GM18870 (cell line): ENCODE measurements around the gene CFAP410.

Experiments
- ATAC-seq: cut with Tn5 transposase; IDR thresholded peaks from one replicate; pipeline ENCODE4 v1.9.1; 2021; ENCODE audit warnings: moderate library complexity; ENCODE audit not compliant: unreplicated experiment

Gene CFAP410

DNA sequence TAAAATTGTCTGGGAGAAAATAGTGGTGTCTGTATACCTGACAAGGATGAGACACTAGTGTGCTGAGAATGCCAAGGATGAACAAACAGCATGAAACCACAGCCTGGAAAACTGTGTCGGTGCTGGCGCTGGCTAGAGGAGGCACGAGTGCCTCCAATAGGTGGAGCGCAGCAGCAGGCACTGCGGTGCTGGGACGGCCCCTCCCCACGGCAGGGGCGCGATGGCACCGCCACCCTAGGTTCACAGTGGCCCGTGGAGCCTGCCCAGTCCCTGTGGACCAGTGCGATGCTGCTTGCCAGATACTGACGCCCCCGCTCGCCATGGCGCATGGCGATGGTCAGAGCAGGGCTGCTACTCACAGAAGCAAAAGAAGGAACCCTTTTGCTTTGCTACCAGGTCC, 6.8 kb downstream of the CFAP410 start:
- no peak for ATAC-seq

DNA sequence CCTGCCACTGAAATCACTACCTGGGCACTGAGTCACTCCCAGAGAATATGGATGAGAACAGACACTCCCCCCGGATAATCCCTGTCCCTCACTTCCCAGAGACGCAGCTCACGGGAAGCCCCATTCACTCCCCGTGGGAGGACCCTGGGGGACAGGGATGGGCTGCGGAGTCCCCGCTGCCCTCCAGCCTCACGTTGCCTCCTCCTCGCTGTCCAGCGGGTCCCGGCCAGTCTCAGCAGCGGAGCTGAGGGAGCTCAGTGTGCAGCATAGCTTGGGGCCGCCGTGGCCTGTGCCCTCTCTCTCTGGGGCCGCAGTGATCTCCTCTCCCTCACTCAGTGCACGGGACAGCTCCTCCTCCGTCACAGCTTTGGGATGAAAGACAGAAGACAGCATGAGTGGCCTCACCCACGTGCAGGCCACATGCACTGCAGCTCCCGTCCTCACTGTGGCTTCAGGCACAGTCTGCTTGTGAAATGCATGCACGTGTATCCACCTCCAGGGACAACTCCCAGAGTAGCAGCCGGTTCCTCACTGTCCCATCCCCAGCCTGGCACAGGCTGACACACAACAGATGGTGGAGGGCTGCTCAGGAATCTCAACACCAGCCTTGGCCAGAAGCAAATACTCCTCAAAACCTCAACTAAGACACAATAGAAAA, 7.4 kb downstream of the CFAP410 start:
- no peak for ATAC-seq

DNA sequence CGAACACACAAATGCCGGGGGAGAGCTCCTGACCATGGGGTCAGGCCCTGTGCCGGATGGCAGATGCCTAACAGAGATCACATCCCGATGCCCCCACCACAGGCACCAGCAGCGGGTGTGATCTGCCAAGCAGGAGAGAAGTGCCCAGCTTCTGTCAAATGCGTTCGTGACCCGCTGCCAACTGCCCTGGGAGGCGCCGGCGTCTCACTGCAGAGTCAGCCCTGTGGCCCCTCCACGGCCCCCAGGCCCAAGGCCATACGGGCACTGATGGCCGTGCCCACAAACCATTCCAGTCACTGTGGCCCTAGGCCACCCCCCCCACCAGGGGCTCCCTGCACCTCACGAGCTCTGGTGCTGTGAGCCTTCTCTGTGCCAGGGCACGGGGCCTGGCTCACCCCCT, 8.0 kb downstream of the CFAP410 start:
- no peak for ATAC-seq

DNA sequence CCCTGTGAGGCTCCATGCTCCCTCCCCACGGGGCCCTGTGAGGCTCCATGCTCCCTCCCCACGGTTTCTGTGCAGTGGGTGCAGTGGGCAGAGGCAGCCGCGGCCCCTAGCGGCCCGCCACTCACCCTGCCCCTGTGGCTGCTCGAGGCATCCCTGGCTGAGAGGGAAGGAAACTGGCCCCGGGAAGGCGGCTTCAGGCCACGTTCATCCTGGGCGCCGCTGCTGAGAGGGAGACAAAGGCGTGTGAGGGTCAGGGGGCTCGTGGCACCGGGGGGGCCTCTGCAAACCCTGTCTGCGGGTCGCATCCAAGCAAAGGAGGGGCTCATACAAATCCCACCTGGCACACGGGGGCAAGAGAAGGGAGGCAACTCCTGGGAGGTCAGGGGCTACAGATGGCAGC, 8.5 kb downstream of the CFAP410 start:
- no peak for ATAC-seq

DNA sequence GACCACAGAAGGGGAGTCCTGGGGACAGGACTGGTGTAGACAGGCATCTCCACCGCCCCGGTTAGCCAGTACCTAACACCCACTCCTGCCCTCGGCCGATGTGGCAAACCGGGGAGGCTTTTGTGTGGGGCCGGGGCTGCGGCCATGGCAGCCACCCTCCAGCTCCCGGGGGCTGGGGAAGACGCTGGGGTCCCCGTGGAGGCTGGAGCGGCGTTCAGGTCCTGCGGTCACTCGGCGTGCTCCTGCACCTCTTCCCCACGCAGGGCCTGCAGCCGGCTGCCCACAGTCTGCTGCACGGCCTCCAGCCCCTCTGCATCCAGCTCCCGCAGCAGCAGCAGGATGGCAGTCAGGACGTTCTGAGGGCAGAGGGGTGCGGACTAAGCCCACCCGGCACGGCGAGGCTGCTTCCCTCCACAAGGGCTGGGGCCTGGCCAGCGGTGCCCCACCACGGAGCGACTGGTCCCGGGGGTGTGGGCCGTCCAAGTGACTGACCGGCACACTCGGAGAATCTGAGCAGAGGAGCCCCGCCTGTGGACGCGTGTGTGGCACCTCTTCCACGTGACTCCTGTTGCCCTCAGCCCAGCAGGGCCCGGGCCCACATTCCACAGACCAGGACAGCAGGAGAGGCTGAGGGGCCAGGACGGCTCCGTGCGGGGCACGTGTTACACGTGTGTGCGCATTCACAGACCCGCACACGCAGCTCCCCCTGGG, 9.1 kb downstream of the CFAP410 start:
- no peak for ATAC-seq

DNA sequence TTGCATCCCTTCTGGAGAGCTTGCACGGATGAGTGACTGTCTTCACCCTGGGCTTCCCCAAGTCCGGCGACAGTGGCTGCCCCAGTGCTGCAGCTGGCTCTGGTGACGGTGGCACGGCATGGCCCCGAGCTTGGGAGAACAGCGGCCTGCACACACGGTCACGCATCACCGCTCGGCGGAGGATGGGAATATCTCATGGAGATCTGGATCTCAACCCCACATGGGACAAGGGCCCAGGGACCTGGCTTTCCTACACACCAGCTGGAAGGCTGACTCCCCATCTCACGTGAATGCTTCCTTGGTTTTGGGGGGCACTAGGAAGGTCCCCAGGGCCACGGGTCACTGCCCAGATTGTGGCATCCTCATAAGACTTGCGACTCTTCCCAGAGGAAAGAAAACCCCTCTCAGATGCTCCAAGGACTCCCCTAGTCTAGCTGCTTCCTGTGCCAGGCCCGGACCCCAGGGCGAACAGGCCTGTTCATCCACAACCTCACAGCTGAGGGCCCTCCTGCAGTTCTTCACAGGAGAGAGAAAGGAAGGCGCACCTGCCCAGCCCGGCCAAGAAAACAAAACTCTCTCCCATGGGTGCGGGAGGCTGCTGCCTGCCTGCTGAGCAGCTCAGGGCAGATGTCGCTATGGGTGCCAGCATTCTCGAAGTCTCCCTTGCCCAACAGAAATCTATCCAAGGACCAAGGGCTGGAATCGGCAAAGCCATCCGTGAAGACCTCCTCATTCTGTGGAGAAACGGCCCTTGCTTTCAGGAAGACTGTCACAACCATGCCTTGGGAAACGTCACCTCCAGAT, 9.9 kb downstream of the CFAP410 start:
- no peak for ATAC-seq

DNA sequence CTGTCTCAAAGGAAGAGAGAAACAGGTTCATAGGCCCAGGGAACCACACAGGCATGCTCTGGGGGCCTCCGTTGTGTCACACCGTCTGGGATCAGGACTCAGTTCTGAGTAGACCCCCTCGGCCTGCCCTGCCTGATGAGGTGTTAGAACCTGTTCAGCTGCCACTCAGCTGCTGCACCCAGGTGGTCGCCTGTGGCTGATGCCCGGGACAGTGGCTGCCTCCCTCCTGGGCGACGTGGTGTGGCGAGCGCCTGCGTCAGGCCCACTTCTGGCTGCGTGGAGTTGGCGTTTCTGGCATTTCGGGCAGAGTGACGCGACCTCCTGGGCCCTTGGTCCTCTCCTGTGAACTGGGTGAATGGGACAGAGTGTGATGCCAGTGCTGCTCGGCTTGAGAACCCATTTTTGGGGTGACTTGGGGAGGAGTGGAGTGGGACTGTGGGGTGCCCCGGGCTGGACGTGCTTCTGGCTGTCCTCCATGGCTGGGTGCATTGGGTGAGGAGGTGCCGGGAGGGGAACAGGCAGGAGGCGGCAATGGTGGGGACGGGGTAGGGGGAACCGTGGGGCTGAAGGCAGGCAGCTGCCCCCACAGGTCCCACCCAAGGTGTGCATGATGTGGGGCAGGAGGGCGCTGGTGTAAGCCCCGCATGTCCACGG, 10.8 kb downstream of the CFAP410 start:
- no peak for ATAC-seq

DNA sequence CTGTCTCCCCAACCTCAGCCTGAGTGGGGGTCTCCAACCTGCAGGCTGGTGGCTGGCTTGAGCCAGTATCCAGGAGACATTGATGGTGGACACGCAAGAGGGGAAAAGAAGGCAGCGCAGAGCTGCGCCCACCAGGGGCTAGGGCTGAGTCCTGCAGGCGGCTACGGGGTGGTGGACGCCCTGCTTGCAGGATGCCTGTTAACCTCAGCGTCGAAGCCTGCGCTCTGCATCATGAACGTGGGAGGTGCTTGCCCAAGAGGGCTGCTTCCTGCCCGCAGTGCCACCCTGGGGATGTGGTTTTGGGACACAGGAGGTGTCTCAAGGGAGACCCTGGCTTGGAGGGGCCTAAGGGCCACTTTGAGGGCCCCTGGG, 11.6 kb downstream of the CFAP410 start:
- no peak for ATAC-seq

DNA sequence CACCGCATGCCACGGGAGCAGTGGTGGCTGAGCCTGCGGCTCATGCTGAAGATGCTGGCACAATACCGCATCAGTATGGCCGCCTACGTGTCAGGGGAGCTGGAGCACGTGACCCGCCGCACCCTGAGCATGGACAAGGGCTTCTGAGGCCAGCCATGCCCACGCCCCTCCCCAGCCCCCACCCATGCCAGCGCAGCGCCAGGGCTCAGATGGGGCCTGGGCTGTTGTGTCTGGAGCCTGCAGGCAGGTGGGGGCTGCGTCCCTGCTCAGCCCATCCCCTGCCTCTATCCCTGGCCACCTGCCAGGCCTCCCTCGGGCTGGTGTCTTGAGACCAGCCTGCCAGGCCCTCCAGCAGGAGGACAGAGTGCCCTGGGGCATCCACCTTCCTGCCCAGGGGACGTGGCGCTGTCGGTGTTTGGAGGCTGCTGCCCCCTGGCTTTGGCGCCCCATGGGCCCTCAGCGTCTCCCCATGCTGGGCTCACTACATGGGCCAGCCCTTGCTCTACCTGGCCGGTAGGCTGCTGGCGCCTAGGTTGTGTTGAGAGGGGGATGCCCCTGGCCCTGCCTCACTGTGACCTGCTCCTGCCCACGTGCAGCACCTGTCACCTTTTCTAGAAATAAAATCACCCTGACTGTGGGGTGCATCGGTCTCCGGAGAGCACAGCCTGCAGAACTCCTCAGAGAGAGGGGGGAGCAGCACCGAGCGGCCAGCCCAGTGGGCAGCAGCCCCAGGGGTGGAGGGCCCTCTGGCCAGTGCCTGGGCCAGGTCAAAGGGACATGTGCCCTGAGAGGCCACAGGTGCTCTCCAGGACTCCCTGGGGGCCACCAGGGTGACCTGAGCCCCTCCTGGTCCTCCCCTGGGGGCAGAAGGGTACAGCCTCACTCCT, 12.2 kb downstream of the CFAP410 start:
- ATAC-seq, result no peak

DNA sequence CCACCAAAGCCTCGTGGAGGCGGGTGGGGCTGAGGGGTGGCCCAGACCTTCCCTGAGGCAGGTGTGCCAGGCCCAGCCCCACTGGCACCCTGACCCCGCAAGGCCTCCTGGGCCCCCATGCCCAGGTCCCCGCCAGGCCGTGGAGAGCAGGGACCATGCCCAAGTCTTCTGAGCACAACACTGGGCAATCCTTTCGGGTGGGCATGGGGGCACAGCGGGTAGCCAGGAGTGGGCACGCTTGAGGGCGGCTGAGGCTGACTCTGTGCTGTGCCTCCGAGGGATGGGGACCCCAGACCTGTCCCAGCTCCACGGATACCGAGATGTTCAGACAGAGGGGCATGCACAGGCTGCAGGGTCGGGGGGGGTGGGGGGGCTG, 12.9 kb downstream of the CFAP410 start:
- ATAC-seq, result no peak

DNA sequence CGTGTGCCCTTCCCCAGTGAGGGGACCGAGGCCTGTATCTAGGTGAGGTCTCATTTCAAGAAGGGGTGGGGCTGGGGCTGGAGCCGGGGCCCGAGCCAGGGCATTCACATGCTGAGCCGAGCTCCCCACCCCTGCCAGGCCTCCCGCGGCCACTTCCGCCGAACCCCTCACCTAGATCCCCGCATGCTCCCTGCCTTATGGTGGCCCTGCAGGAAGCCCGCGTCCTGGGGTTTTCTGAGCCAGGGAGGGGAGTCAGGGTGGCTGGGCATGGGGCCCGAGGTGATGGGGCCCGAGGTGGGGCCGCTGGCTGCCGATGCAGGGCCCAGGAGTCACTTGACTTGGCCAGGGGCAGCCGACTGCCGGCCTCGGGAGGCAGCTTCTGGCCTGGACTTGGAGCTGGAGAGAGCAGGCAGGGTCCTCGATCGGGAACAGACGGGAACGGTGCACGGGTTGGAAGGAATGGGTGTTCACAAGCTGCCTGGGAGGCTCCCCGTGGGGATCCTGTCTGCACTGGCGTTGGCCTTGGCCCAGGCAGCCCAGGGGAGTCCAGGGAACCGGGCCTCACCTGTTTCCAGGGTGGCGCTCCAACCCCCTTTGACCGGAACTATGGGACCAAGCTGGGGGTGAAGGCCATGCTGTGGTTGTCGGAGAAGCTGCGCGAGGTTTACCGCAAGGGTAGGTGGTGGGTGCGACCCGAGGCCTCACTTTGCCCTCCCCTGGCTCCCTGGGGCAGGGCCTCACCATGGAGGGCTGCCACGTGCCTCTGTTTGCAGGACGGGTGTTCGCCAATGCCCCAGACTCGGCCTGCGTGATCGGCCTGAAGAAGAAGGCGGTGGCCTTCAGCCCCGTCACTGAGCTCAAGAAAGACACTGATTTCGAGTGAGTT, 13.6 kb downstream of the CFAP410 start:
- no peak for ATAC-seq

DNA sequence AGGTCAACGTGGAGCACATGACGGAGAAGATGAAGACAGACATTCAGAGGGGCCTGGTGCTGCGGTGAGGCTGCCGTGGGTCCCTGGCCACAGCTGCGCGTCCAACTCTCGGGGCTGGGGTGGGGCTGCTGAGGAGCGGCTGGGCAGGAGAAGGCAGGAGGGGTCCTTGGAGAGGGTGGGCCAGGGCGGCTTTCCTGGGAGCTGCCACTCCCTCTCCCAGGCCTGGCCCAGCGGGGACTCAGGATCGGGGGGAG, 14.4 kb downstream of the CFAP410 start:
- ATAC-seq, result no peak

DNA sequence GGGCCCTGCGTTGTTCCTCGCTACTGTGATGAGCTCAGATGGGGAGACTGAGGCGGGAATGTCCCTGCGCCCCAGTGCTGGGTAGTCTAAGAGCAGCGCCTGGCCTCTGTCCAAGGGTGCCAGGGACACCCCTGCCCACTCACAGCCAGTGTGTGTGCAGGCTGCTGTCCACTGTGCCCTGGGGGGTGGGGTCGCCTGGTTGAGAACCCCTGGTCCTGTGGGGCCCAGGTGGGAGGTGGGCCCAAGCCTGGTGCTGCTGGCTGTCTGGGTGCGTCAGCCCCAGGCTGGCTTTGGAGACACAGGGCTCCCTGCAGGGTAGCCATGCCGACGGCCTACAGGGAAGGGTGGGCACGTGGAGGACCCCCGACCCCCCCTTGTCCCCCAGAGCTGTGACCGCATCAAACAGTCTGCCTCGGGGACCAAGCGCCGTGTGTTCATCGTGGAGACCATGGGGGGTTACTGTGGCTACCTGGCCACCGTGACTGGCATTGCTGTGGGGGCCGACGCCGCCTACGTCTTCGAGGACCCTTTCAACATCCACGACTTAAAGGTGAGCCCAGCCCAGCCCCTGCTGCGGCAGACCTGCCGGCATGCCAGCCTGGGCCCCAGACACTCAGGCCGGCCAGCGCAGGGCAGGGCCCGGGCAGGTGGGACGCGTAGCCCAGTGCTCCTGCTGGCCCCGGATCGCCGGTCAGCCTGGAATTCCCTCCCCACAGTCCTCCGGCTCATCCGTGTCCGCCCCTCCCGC, 14.9 kb downstream of the CFAP410 start:
- ATAC-seq, result no peak

DNA sequence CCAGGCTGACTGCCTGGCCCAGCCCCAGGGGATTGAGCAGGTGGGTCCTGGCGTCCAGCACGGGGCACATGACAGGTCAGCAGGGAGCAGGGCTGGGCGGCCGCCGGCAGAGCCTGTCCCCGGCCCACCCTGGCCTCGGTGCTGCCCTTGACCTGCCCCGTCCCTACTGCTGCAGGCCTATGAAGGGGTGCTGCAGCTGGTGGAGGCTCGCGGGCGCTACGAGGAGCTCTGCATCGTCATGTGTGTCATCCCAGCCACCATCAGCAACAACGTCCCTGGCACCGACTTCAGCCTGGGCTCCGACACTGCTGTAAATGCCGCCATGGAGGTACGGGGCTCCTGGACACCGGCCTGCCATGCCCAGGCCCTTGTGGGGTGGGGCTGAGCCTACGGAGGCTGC, 15.6 kb downstream of the CFAP410 start:
- no peak for ATAC-seq

DNA sequence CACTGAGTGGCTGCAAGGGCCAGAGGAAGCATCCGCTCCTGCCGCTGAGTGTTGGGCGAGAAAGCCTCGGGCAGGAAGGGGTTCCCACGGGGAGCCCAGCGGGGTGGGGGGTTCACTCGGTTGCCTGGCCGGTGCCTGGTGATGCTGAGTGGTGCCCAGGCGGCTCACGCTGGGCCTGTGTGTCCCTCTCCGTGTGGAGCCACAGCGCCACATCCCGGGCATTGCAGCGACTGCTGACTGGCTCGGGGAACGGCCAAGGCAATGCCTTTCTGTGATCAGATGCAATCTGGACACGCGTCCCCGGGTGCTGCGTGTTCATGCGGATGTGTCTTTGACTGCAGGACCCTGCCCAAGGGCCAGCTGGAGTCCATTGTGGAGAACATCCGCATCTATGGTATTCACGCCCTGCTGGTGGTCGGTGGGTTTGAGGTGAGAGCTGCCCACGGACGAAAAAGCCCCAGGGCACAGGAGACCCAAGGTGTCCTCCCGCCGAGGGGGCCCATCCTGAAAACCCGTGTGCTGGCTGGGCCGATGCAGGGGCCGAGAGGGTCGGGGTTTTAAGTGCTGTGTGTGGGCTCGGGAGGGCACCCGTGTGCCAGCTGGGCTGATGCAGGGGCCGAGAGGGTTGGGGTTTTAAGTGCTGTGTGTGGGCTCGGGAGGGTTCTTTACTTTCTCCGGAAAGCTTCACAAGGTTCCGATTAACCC, 16.4 kb downstream of the CFAP410 start:
- ATAC-seq, result no peak

DNA sequence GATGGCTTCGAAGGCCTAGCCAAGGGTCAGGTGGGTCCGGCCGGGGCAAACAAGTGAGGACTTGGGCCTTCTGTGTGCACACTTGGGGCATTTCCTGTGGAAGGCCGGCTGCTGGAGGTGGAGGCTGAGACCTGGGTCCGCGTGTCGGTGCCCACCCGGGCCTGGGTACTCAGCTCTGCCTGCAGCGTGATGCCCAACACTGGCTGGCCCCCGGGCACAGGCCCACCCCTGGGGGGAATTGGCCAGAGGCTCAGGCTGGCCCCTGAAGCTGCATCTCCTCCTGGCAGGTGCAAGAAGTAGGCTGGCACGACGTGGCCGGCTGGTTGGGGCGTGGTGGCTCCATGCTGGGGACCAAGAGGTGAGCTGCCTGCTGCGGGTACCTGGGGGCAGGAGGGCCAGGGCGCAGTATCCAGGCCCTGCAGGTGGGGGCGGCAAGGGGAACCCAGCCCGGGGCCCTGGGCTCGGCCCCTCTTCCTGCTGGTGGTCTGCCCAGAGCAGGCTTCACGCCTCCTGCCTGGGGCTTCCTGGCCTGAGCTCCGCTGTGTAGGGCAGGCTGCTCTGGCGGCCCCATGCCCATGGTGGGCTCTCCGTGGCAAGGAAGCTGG, 17.2 kb downstream of the CFAP410 start:
- no peak for ATAC-seq

DNA sequence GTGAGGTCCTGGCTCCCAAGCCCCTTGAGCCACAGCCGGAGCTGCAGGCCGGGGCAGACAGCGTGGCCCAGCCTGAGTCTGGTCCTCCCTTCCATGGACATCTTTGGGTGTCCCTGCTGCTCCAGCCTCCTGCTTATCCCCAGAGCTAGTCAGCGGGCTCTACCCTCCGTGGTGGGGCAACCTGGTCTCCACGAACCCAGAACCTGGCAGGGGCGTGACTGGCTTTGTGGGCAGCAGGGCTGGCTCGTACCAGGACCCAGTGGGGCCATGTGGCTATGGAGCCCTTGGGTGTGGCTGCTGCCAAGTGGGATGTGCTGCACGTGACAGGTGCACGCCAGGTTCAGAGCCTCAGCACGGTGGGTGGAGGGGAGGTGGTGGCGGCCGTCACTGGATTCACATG, 18.3 kb downstream of the CFAP410 start:
- no peak for ATAC-seq

DNA sequence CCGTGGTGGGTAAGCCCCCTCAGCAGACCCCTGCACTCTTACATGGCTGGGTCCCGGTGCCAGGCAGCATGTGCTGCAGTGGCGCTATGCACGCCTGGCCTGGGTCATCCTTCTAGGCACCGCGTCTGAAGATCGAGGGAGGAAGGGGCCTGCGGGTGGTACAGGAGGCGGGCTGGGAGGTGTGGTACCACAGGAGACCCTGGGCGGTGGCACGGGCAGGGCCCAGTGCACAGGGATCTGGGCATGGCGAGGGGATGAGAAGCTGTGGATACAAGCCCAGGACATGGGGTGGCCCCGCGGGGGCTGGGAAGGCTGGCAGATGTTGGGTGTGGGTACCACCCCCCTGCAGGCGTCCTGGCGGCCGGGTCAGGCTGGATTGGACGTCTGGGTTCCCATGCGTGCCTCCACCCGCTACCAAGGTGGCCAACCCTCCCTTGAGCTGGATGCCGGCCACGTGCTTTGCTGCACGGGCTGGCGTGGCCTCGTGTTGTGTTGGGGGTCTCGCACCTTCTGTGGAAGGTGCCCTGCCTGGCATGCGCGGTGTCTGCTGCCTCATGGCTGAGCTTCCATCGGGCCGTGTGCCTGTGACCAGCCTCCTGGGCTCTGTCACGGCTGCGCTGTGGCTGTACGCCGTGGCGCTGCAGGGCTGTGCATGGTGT, 19.7 kb downstream of the CFAP410 start:
- no peak for ATAC-seq
